ENCODE data around the gene HGF.

GRCh38 chr7:81777697-81778096, 7.8 kb upstream of the HGF start:
- TF ChIP-seq POLR2A (IDR thresholded peaks at IDR 0.05; ENCODE audit: low read depth), result no peak
- TF ChIP-seq, protein P1, sequence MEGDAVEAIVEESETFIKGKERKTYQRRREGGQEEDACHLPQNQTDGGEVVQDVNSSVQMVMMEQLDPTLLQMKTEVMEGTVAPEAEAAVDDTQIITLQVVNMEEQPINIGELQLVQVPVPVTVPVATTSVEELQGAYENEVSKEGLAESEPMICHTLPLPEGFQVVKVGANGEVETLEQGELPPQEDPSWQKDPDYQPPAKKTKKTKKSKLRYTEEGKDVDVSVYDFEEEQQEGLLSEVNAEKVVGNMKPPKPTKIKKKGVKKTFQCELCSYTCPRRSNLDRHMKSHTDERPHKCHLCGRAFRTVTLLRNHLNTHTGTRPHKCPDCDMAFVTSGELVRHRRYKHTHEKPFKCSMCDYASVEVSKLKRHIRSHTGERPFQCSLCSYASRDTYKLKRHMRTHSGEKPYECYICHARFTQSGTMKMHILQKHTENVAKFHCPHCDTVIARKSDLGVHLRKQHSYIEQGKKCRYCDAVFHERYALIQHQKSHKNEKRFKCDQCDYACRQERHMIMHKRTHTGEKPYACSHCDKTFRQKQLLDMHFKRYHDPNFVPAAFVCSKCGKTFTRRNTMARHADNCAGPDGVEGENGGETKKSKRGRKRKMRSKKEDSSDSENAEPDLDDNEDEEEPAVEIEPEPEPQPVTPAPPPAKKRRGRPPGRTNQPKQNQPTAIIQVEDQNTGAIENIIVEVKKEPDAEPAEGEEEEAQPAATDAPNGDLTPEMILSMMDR (IDR thresholded peaks at IDR 0.05), result no peak
- no peak for TF ChIP-seq POLR2AphosphoS5 (IDR thresholded peaks at IDR 0.05)
- TF ChIP-seq EP300 (IDR thresholded peaks at IDR 0.05), result no peak
